ENCODE data around the gene DAP.

DNA sequence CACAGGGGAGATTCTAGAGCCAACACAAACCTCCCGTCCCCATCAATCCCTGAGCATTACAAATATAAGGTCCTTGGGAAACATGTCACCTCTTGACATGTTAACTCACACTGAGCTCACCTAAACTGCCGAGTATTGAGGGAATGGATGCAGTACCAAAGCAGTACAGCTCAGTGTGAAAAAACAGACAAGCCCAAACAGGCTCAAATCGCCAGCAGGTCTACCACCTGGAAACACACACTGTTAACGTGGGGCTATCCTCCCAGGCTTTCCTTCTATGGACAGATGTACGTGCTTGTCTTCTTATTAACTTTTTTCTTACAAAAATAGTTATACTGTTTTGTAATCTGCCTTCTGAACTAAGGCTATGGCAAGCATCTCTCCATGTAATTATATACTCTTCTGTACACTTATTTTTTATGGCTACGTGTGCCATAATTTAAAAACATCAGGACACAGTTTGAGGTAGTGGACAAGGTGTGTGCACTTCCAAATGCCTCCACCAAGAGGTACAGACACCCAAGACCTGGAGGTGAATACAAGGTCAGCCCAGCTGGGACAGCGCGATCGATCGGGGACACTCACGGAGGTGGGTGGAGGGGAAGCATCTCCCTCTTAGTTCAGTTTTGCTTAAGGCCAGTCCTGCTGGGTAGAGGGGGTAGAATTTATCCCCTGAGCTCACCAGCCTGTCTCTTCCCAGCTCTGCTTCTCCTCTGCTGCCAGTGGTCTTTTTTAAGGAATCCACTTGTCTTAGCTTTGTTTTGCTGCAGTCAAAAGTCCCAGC is 76.5 kb downstream of the DAP start:
- TF ChIP-seq, protein P1, sequence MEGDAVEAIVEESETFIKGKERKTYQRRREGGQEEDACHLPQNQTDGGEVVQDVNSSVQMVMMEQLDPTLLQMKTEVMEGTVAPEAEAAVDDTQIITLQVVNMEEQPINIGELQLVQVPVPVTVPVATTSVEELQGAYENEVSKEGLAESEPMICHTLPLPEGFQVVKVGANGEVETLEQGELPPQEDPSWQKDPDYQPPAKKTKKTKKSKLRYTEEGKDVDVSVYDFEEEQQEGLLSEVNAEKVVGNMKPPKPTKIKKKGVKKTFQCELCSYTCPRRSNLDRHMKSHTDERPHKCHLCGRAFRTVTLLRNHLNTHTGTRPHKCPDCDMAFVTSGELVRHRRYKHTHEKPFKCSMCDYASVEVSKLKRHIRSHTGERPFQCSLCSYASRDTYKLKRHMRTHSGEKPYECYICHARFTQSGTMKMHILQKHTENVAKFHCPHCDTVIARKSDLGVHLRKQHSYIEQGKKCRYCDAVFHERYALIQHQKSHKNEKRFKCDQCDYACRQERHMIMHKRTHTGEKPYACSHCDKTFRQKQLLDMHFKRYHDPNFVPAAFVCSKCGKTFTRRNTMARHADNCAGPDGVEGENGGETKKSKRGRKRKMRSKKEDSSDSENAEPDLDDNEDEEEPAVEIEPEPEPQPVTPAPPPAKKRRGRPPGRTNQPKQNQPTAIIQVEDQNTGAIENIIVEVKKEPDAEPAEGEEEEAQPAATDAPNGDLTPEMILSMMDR (IDR thresholded peaks at IDR 0.05), result no peak
- no peak for TF ChIP-seq POLR2A (IDR thresholded peaks at IDR 0.05)
- no peak for TF ChIP-seq EP300 (IDR thresholded peaks at IDR 0.05; ENCODE audit: low read depth)

Data from transverse colon (tissue), 3 donors.